HepG2 (cell line): ENCODE data around the gene PHKA1. TPM values are rescaled to one million over a fixed set of nuclear protein-coding genes. Genes with fewer than 3 reads are reported as not detected.
"Not testable (repeated sequence)": the region's sequence is repeated elsewhere in the genome, so short reads cannot be mapped to it uniquely, and the experiment has no call there.

Experiments used
- ATAC-seq: fragments of 200-7000 bp; cut with Tn5 transposase; 3 replicates; pipeline ENCODE4 v1.9.1; 2020; ENCODE audit warnings: mild to moderate bottlenecking, moderate library complexity
- Bru-seq: library from RNA; stranded (reverse); fragments of 400-500 nt; gene quantifications from one replicate; lab custom pipeline; 2021; lab: Mats Ljungman, UMichigan
- BruChase-seq, 2 experiments: library from RNA; stranded (reverse); fragments of 400-500 nt; gene quantifications; one replicate each; lab custom pipeline; 2021; lab: Mats Ljungman, UMichigan
- BruUV-seq: library from RNA; stranded (reverse); fragments of 400-500 nt; replicated peaks from 2 replicates; lab custom pipeline; 2021; lab: Mats Ljungman, UMichigan
- CTCF ChIA-PET: fragments of 300-600 bp; formaldehyde crosslinking; extraction: SDS; loops from one replicate; lab custom pipeline; 2021; ENCODE audit warnings: low total read pairs, inconsistent platforms, low intra/inter-chr PET ratio; lab: Yijun Ruan, JAX
- POLR2A ChIA-PET: fragments of 350-600 bp; sonication (Branson Sonifier 250); formaldehyde crosslinking; loops from one replicate; lab custom pipeline; 2020; ENCODE audit warnings: antibody characterized with exemption, inconsistent platforms; lab: Yijun Ruan, JAX
- DNase-seq: peaks from one replicate; pipeline ENCODE4 v3.0.0-alpha.2; 2015; ENCODE audit warnings: low spot score
- FAIRE-seq: peaks from 3 replicates; lab custom pipeline; 2011; peaks lifted over from hg19 to GRCh38; lab: Jason Lieb, UNC
- H2AFZ ChIP-seq: one replicate; pipeline ENCODE4 v1.6.1; 2011; ENCODE audit warnings: low read length, inconsistent platforms
- H3K27ac ChIP-seq: fragments of 300-600 bp; 3 replicates; pipeline ENCODE4 v1.8.0; 2011; ENCODE audit warnings: mixed run types, mild to moderate bottlenecking, mixed read lengths, low read length, inconsistent platforms; ENCODE audit not compliant: insufficient read depth; ENCODE audit errors: extremely low read length
- H3K27me3 ChIP-seq, 2 experiments: fragments of 200-600 bp in 1 of 2; 2 replicates in 1 of 2; 3 replicates in 1 of 2; pipeline versions ENCODE4 v1.6.0 to v1.8.0; 2011; ENCODE audit warnings: low read length in 2 of 2, mild to moderate bottlenecking in 2 of 2, moderate library complexity in 2 of 2, inconsistent platforms in 1 of 2; ENCODE audit not compliant: insufficient read depth in 2 of 2, control insufficient read depth in 1 of 2
- H3K36me3 ChIP-seq, 2 experiments: fragments of 200-600 bp in 1 of 2; replicated peaks in 1 of 2; 2 replicates in 1 of 2; 3 replicates in 1 of 2; pipeline versions ENCODE4 v1.5.1 to v1.8.0; 2011; ENCODE audit warnings: low read length in 2 of 2, inconsistent platforms in 1 of 2; ENCODE audit not compliant: insufficient read depth in 2 of 2, control insufficient read depth in 1 of 2
- H3K4me1 ChIP-seq: 2 replicates; pipeline ENCODE4 v1.5.1; 2012; ENCODE audit warnings: low read length, inconsistent platforms; ENCODE audit not compliant: insufficient read depth
- H3K4me2 ChIP-seq: 2 replicates; pipeline ENCODE4 v1.6.0; 2011; ENCODE audit warnings: low read depth, low read length, inconsistent platforms
- H3K4me3 ChIP-seq, 3 experiments: fragments of 200-600 bp in 1 of 3; sonication (generic), shearing (Covaris generic) in 1 of 3; replicated peaks in 1 of 3; 2 replicates each; pipeline ENCODE4 v1.5.1; 2011 to 2016; ENCODE audit warnings: low read length in 3 of 3, inconsistent platforms in 2 of 3, low read depth in 2 of 3, mild to moderate bottlenecking in 2 of 3, control low read depth in 1 of 3, mixed read lengths in 1 of 3; ENCODE audit not compliant: insufficient read depth in 1 of 3
- H3K79me2 ChIP-seq: one replicate; pipeline ENCODE4 v1.6.1; 2011; ENCODE audit warnings: low read length, inconsistent platforms; ENCODE audit not compliant: insufficient read depth
- H3K9ac ChIP-seq: 2 replicates; pipeline ENCODE4 v1.6.0; 2011; ENCODE audit warnings: mild to moderate bottlenecking, low read depth, low read length, inconsistent platforms; ENCODE audit not compliant: insufficient read depth
- H3K9me3 ChIP-seq: 2 replicates; pipeline ENCODE4 v1.5.1; 2012; ENCODE audit warnings: mild to moderate bottlenecking, low read length
- H4K20me1 ChIP-seq: 2 replicates; pipeline ENCODE4 v1.6.0; 2011; ENCODE audit warnings: inconsistent platforms, mild to moderate bottlenecking, low read length, moderate library complexity; ENCODE audit not compliant: insufficient read depth
- ASH2L ChIP-seq: fragments of 300-600, 200-600 bp; sonication (generic); IDR thresholded peaks from 2 replicates; pipeline ENCODE4 v1.7.0; 2017; ENCODE audit warnings: low read depth, mild to moderate bottlenecking, moderate library complexity, mixed read lengths, low read length; ENCODE audit not compliant: insufficient read length
- HNRNPLL ChIP-seq: fragments of 200-400 bp; formaldehyde crosslinking; IDR thresholded peaks from 2 replicates; pipeline ENCODE4 v1.6.1; 2017; ENCODE audit warnings: mild to moderate bottlenecking, low read depth, low read length; ENCODE audit not compliant: poor library complexity, severe bottlenecking
- HOXA3 ChIP-seq: sonication (generic); formaldehyde crosslinking; IDR thresholded peaks from 2 replicates; pipeline ENCODE4 v1.5.0; 2020; ENCODE audit warnings: missing genetic modification reagents
- MYC ChIP-seq: sonication (generic); formaldehyde crosslinking; IDR thresholded peaks from 2 replicates; pipeline ENCODE4 v1.9.0; 2021; ENCODE audit warnings: missing genetic modification reagents, borderline replicate concordance
- PHF8 ChIP-seq: sonication (generic); formaldehyde crosslinking; IDR thresholded peaks from 2 replicates; pipeline ENCODE4 v1.5.0; 2020; ENCODE audit warnings: missing genetic modification reagents
- POLR2A ChIP-seq, 2 experiments: IDR thresholded peaks; 2 replicates each; pipeline ENCODE4 v1.6.1; 2011; ENCODE audit warnings: low read depth in 2 of 2, low read length in 2 of 2, mild to moderate bottlenecking in 1 of 2, moderate library complexity in 1 of 2; ENCODE audit not compliant: insufficient read depth in 1 of 2
- SP5 ChIP-seq: IDR thresholded peaks from 2 replicates; pipeline ENCODE4 v1.6.1; 2016; ENCODE audit warnings: low read depth, borderline replicate concordance
- YY1 ChIP-seq: IDR thresholded peaks from 2 replicates; pipeline ENCODE4 v1.6.1; 2011; ENCODE audit warnings: low read length, low read depth, moderate library complexity, mild to moderate bottlenecking; ENCODE audit not compliant: insufficient read depth, insufficient replicate concordance
- ZNF761 ChIP-seq: sonication (generic); formaldehyde crosslinking; conservative IDR thresholded peaks from 2 replicates; pipeline ENCODE4 v1.4.0; 2020; ENCODE audit warnings: mild to moderate bottlenecking, missing genetic modification reagents
- ZNF768 ChIP-seq: sonication (generic); formaldehyde crosslinking; IDR thresholded peaks from 2 replicates; pipeline ENCODE4 v1.4.0; 2020; ENCODE audit warnings: missing genetic modification reagents
- WGBS: methylation state at CpG from one replicate; pipeline ENCODE4 v1.1.6; 2017; ENCODE audit warnings: low lambda C conversion rate; 5-methylcytosine and 5-hydroxymethylcytosine counted together
- in situ Hi-C: cut with HindIII; loops from 2 replicates; pipeline ENCODE4 v1.10.0; 2017; ENCODE audit warnings: low pct_unique_long_range_greater_than_20kb; ENCODE audit not compliant: extremely low pct_ligation_motif_present
- intact Hi-C: fragments of 100-400 bp; cut with micrococcal nuclease; formaldehyde crosslinking; loops from one replicate; pipeline ENCODE4 v1.10.0; 2022; ENCODE audit not compliant: unreplicated experiment
- long read RNA-seq, 2 experiments: library from RNA in 1 of 2; library from polyadenylated mRNA in 1 of 2; stranded (forward) in 1 of 2; unstranded in 1 of 2; transcript quantifications; one replicate each; pipeline ENCODE4 v2.0.0, GENCODE V29; 2019 to 2022
- polyA minus RNA-seq, 3 experiments: library from RNA; depleted of rRNA, polyadenylated mRNA; stranded (reverse); fragments of >200 nt; gene quantifications; 2 replicates each; pipeline ENCODE4 v1.2.3, GENCODE V29; 2011; ENCODE audit warnings: low replicate concordance in 1 of 3
- polyA plus RNA-seq, 8 experiments: library from polyadenylated mRNA; depleted of rRNA in 3 of 8; stranded (reverse) in 7 of 8; unstranded in 1 of 8; fragments of >200 nt; fragmentation: Illumina TruSeq in 4 of 8; extraction: Trizol in 4 of 8; gene quantifications; 2 replicates each; pipeline versions ENCODE4 v1.2.1 to v1.2.3, GENCODE V29; 2011 to 2016; ENCODE audit warnings: low read depth in 4 of 8, missing spikeins in 1 of 8, mixed read lengths in 1 of 8; ENCODE audit not compliant: insufficient read depth in 1 of 8
- total RNA-seq, 5 experiments: library from RNA; depleted of rRNA; stranded (reverse); fragments of >200 nt; fragmentation: Illumina TruSeq; extraction: Trizol; gene quantifications; 2 replicates each; pipeline ENCODE4 v1.2.3, GENCODE V29; 2016; ENCODE audit warnings: low read depth in 1 of 5
- TF ChIP-seq, protein P1 (sequence below): sonication (generic); formaldehyde crosslinking; IDR thresholded peaks from 2 replicates; pipeline ENCODE4 v1.4.0; 2020; ENCODE audit warnings: missing genetic modification reagents

Gene PHKA1
- 5.4 and 6.8 TPM in 2 replicates for total RNA-seq (2016; rRNA removed; fragmentation: Illumina TruSeq; extraction: Trizol)
- 0.61 and 0.62 TPM in 2 replicates for total RNA-seq (2016; cell fraction: cytosol; rRNA removed; fragmentation: Illumina TruSeq; extraction: Trizol; ENCODE audit: low read depth)
- total RNA-seq (2016; cell fraction: insoluble cytoplasmic fraction; rRNA removed; fragmentation: Illumina TruSeq; extraction: Trizol): 5.1 and 6.2 TPM in 2 replicates
- total RNA-seq (2016; cell fraction: membrane; rRNA removed; fragmentation: Illumina TruSeq; extraction: Trizol): 2.2 and 2.7 TPM in 2 replicates
- total RNA-seq (2016; cell fraction: nucleus; rRNA removed; fragmentation: Illumina TruSeq; extraction: Trizol): 5.4 and 6.0 TPM in 2 replicates
- 6.6 and 6.8 TPM in 2 replicates for polyA plus RNA-seq (2011; rRNA removed)
- 3.5 and 5.0 TPM in 2 replicates for polyA plus RNA-seq (2011; cell fraction: cytosol; rRNA removed)
- 12.3 and 12.6 TPM in 2 replicates for polyA plus RNA-seq (2011; cell fraction: nucleus; rRNA removed)
- 5.0 and 5.4 TPM in 2 replicates for polyA plus RNA-seq (2012)
- polyA plus RNA-seq (2016; cell fraction: cytosol; fragmentation: Illumina TruSeq; extraction: Trizol; ENCODE audit: low read depth): 0.19 and 0.27 TPM in 2 replicates
- polyA plus RNA-seq (2016; cell fraction: insoluble cytoplasmic fraction; fragmentation: Illumina TruSeq; extraction: Trizol; ENCODE audit: low read depth): 3.9 and 4.3 TPM in 2 replicates
- polyA plus RNA-seq (2016; cell fraction: membrane; fragmentation: Illumina TruSeq; extraction: Trizol; ENCODE audit: low read depth): 0.84 and 0.86 TPM in 2 replicates
- polyA plus RNA-seq (2016; cell fraction: nucleus; fragmentation: Illumina TruSeq; extraction: Trizol; ENCODE audit: insufficient read depth, low read depth): 5.4 and 6.2 TPM in 2 replicates
- 8.1 and 24.9 TPM in 2 replicates for polyA minus RNA-seq (2011; rRNA and poly(A)+ RNA removed; ENCODE audit: low replicate concordance)
- 4.6 and 5.1 TPM in 2 replicates for polyA minus RNA-seq (2011; cell fraction: cytosol; rRNA and poly(A)+ RNA removed)
- 10.8 and 14.0 TPM in 2 replicates for polyA minus RNA-seq (2011; cell fraction: nucleus; rRNA and poly(A)+ RNA removed)
- percentile 48 among the genes with signal in this experiment for Bru-seq, nascent RNA
- percentile 52 among the genes with signal in this experiment for BruChase-seq, experiment 1, labeled RNA remaining after a 6-hour chase
- BruChase-seq, experiment 2, labeled RNA remaining after a 2-hour chase: percentile 46 among the genes with signal in this experiment
- long read RNA-seq, experiment 1, partial matches to known transcripts: 5 of 6 reads
- long read RNA-seq, experiment 1, other reads (novel, unspliced or antisense): 1 of 6 reads
- long read RNA-seq, experiment 2, full-length matches to known transcripts: 5 of 15 reads
- long read RNA-seq, experiment 2, partial matches to known transcripts: 2 of 15 reads
- long read RNA-seq, experiment 2, other reads (novel, unspliced or antisense): 8 of 15 reads

DNA sequence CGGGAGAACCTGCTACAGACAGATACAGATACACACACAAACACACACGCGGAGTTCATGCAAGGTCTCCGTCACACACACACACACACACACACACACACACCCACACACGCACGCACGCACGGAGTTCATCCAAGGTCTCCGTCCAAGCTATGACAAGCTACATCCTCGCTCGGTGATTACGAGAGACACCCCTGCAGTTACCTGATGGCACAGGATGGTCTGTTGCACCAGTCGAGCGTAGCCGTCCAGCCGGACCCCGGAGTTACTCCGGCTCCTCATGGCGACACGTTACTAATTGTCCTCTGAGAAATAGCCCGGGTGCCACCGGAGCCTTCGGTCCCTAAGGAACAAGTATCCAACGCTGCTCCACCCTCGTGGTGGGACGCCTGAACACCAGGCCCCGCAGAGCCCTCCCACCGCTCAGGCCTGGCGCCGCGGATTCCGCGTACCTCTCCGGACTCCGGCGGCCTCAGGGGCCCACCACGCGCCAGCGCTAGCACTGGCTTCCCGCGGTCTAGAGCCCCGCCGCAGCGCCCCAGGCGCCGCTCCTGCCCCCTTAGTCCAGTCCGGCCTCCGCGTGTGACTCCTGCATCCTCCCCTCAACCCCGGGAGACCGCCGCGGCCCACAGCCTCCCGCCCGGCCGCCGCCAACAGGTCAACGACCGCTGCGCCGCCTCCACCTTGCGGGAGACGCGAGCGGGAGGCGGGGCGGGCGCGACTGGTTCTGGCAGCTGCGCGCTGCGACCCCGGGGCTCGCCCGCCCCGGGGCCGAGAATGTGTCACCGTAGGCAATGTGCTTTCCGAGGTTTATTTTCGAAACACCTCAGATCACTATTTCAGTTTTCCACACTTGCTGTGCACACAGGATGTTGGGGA is at the start of gene PHKA1:
PHKA1 (minus strand) TSS at position 708 of the 879 bp plus-strand sequence; CDS start at position 282, 426 bp downstream.
- DNase-seq (peak; percentile 25), FAIRE-seq (peak; percentile 12), ATAC-seq (peak; percentile 93)
- H4K20me1 ChIP-seq, H3K79me2 ChIP-seq, H3K4me1 ChIP-seq, H3K9me3 ChIP-seq, intact Hi-C loops, H3K27me3 ChIP-seq, CTCF ChIA-PET, BruUV-seq, H3K36me3 ChIP-seq: not testable (repeated sequence)
- in situ Hi-C loops: loop anchor here (25.0 kb wide), 1 partner anchor 427 kb away; the partner anchor contains the start of gene RPS4X
- H2AFZ ChIP-seq: peak within 1 kb of the TSS; percentile 90
- H3K4me2 ChIP-seq: peak within 1 kb of the TSS; percentile 72
- H3K27ac ChIP-seq: peak within 1 kb of the TSS; percentile 61
- POLR2A ChIA-PET: interaction anchor here (1.1 kb wide), 1 partner anchor 437 kb away, joined by 3 read pairs; the partner anchor contains the start of gene RPS4X
- whole genome bisulfite sequencing: 0% methylated on average over 3 of the region's 80 CpGs
- H3K4me3 ChIP-seq: peak within 1 kb of the TSS; percentile 59 to 70 (median 65)
- peak within 1 kb of the TSS; percentile 60 for H3K9ac ChIP-seq
- TF ChIP-seq YY1 (peak; percentile 29), ASH2L (peak; percentile 49), SP5 (CRISPR knock-in tag) (0 out of 2 replicates have a peak, but pooled peaks have one; percentile 19), ZNF761 (CRISPR knock-in tag) (0 out of 2 replicates have a peak, but pooled peaks have one; percentile 43), HOXA3 (CRISPR knock-in tag) (peak; percentile 19; the same call in 1 of the 2 replicates), HNRNPLL (peak; percentile 88), PHF8 (peak; percentile 41; the same call in 1 of the 2 replicates), POLR2A (IDR thresholded peaks at IDR 0.05; ENCODE audit: insufficient read depth in 1 of 2, low read depth in 2 of 2, low read length in 2 of 2) (peak in 1 of 2 experiments; percentile 56; a peak in 3 of 4 replicates), ZNF768 (CRISPR knock-in tag) (0 out of 2 replicates have a peak, but pooled peaks have one; percentile 17), MYC (CRISPR knock-in tag) (peak; percentile 49; the same call in 1 of the 2 replicates)
- TF ChIP-seq, protein P1, sequence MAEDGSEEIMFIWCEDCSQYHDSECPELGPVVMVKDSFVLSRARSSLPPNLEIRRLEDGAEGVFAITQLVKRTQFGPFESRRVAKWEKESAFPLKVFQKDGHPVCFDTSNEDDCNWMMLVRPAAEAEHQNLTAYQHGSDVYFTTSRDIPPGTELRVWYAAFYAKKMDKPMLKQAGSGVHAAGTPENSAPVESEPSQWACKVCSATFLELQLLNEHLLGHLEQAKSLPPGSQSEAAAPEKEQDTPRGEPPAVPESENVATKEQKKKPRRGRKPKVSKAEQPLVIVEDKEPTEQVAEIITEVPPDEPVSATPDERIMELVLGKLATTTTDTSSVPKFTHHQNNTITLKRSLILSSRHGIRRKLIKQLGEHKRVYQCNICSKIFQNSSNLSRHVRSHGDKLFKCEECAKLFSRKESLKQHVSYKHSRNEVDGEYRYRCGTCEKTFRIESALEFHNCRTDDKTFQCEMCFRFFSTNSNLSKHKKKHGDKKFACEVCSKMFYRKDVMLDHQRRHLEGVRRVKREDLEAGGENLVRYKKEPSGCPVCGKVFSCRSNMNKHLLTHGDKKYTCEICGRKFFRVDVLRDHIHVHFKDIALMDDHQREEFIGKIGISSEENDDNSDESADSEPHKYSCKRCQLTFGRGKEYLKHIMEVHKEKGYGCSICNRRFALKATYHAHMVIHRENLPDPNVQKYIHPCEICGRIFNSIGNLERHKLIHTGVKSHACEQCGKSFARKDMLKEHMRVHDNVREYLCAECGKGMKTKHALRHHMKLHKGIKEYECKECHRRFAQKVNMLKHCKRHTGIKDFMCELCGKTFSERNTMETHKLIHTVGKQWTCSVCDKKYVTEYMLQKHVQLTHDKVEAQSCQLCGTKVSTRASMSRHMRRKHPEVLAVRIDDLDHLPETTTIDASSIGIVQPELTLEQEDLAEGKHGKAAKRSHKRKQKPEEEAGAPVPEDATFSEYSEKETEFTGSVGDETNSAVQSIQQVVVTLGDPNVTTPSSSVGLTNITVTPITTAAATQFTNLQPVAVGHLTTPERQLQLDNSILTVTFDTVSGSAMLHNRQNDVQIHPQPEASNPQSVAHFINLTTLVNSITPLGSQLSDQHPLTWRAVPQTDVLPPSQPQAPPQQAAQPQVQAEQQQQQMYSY: peak; percentile 81
